Smooth muscle cell (in vitro differentiated cells): Measurements from ENCODE around the gene TNFRSF19. TPM values are rescaled to one million over a fixed set of nuclear protein-coding genes. Genes with fewer than 3 reads are reported as not detected.

Experiments used
- DNase-seq: peaks from one replicate; lab custom pipeline; 2025; ENCODE audit not compliant: unreplicated experiment; lab: John Stamatoyannopoulos, UW
- H2AFZ ChIP-seq: fragments of 200-600 bp; sonication (generic); 2 replicates; pipeline ENCODE4 v1.6.0; 2016; ENCODE audit warnings: antibody characterized with exemption, low read depth, mild to moderate bottlenecking
- H3F3A ChIP-seq: fragments of 200-600 bp; sonication (generic); 2 replicates; pipeline ENCODE4 v1.6.0; 2017; ENCODE audit warnings: antibody characterized with exemption, low read depth
- H3K27ac ChIP-seq: fragments of 200-600 bp; sonication (generic); 2 replicates; pipeline ENCODE4 v1.5.1; 2016; ENCODE audit warnings: low read depth, mild to moderate bottlenecking
- H3K27me3 ChIP-seq: fragments of 200-600 bp; sonication (generic); 2 replicates; pipeline ENCODE4 v1.6.1; 2016; ENCODE audit warnings: low read depth, mild to moderate bottlenecking
- H3K36me3 ChIP-seq: fragments of 200-600 bp; sonication (generic); 2 replicates; pipeline ENCODE4 v1.5.1; 2016; ENCODE audit warnings: low read depth
- H3K4me1 ChIP-seq: fragments of 200-600 bp; sonication (generic); 2 replicates; pipeline ENCODE4 v1.5.1; 2016; ENCODE audit warnings: low read depth
- H3K4me2 ChIP-seq: fragments of 200-600 bp; sonication (generic); 2 replicates; pipeline ENCODE4 v1.6.0; 2016; ENCODE audit warnings: mild to moderate bottlenecking
- H3K4me3 ChIP-seq: fragments of 200-600 bp; sonication (generic); 2 replicates; pipeline ENCODE4 v1.5.1; 2016; ENCODE audit warnings: mild to moderate bottlenecking
- H3K79me2 ChIP-seq: fragments of 200-600 bp; sonication (generic); 2 replicates; pipeline ENCODE4 v1.6.0; 2016; ENCODE audit warnings: low read depth, mild to moderate bottlenecking
- H3K9ac ChIP-seq: fragments of 200-600 bp; sonication (generic); 2 replicates; pipeline ENCODE4 v1.6.0; 2016; ENCODE audit warnings: low read depth
- H3K9me3 ChIP-seq: fragments of 200-600 bp; sonication (generic); replicated peaks from 2 replicates; pipeline ENCODE4 v1.5.1; 2016; ENCODE audit warnings: low read depth
- H4K20me1 ChIP-seq: fragments of 200-600 bp; sonication (generic); 2 replicates; pipeline ENCODE4 v1.6.0; 2016; ENCODE audit warnings: low read depth
- WGBS: methylation state at CpG from one replicate; pipeline ENCODE4 v1.1.7; 2016; ENCODE audit warnings: low lambda C conversion rate; 5-methylcytosine and 5-hydroxymethylcytosine counted together
- polyA plus RNA-seq: library from polyadenylated mRNA; unstranded; fragments of >200 nt; fragmentation: Nextera tagmentation; extraction: Ambion mirVana; gene quantifications from 2 replicates; pipeline ENCODE4 v1.2.1, GENCODE V29; 2016
- total RNA-seq: library from RNA; depleted of rRNA; stranded (reverse); fragments of >200 nt; gene quantifications from 2 replicates; pipeline ENCODE4 v1.2.3, GENCODE V29; 2014
- TF ChIP-seq, protein P1 (sequence below): fragments of 200-600 bp; sonication (generic); IDR thresholded peaks from 2 replicates; pipeline ENCODE4 v1.5.1; 2017; ENCODE audit warnings: borderline replicate concordance, mild to moderate bottlenecking, antibody characterized with exemption; ENCODE audit not compliant: insufficient read depth, poor library complexity, severe bottlenecking

The TNFRSF19 gene
- total and polyA plus RNA-seq, 2 experiments from 2014 or later, result 15.5 to 34.3 TPM

- no peak for DNase-seq
- H3K27ac ChIP-seq, result peak overlapping the region; percentile 50
- 100% methylated on average over 2 of the region's 2 CpGs for WGBS
Observed at GRCh38 chr13:23651887-23652286, 81.7 kb downstream of the TNFRSF19 start.

GRCh38 chr13:23652909-23653726 is 82.9 kb downstream of the TNFRSF19 start:
- H3K27ac ChIP-seq, result peak overlapping the region; percentile 50
- H3K9ac ChIP-seq, result no peak overlapping the region
- no peaks in the 10 kb centered on the region for H3K9me3 ChIP-seq
- peaks cover 21% of the 10 kb centered on the region for H3K79me2 ChIP-seq
- H2AFZ ChIP-seq, result no peak overlapping the region
- no peak overlapping the region for H3K4me3 ChIP-seq
- WGBS, result 71% methylated on average over 10 of the region's 10 CpGs
- peaks cover 12% of the 10 kb centered on the region for H3F3A ChIP-seq
- TF ChIP-seq, protein P1, sequence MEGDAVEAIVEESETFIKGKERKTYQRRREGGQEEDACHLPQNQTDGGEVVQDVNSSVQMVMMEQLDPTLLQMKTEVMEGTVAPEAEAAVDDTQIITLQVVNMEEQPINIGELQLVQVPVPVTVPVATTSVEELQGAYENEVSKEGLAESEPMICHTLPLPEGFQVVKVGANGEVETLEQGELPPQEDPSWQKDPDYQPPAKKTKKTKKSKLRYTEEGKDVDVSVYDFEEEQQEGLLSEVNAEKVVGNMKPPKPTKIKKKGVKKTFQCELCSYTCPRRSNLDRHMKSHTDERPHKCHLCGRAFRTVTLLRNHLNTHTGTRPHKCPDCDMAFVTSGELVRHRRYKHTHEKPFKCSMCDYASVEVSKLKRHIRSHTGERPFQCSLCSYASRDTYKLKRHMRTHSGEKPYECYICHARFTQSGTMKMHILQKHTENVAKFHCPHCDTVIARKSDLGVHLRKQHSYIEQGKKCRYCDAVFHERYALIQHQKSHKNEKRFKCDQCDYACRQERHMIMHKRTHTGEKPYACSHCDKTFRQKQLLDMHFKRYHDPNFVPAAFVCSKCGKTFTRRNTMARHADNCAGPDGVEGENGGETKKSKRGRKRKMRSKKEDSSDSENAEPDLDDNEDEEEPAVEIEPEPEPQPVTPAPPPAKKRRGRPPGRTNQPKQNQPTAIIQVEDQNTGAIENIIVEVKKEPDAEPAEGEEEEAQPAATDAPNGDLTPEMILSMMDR, result no peak
- no peak for DNase-seq
- H3K4me1 ChIP-seq, result peaks cover 28% of the 10 kb centered on the region
- H4K20me1 ChIP-seq, result no peaks in the 10 kb centered on the region
- peak overlapping the region; percentile 20 for H3K4me2 ChIP-seq
- no peaks in the 10 kb centered on the region for H3K27me3 ChIP-seq
- no peaks in the 10 kb centered on the region for H3K36me3 ChIP-seq

More at GRCh38 chr13:23651887-23652286, 81.7 kb downstream of the TNFRSF19 start:
- Histone ChIP-seq H3K79me2 (peaks cover 21% of the 10 kb centered on the region), H3K4me2 (no peak overlapping the region), H3K27me3 (no peaks in the 10 kb centered on the region), H3K36me3 (no peaks in the 10 kb centered on the region), H4K20me1 (no peaks in the 10 kb centered on the region), H3K9me3 (no peaks in the 10 kb centered on the region), H3K9ac (no peak overlapping the region), H3K4me3 (no peak overlapping the region), H2AFZ (no peak overlapping the region), H3F3A (peaks cover 7% of the 10 kb centered on the region), H3K4me1 (peaks cover 22% of the 10 kb centered on the region)
- TF ChIP-seq, protein P1, result no peak

- Histone ChIP-seq H2AFZ (no peak overlapping the region), H3K27me3 (no peaks in the 10 kb centered on the region), H3K36me3 (no peaks in the 10 kb centered on the region), H3K4me3 (no peak overlapping the region), H3K9ac (no peak overlapping the region), H3K9me3 (no peaks in the 10 kb centered on the region), H3K79me2 (peaks cover 17% of the 10 kb centered on the region), H3F3A (peaks cover 12% of the 10 kb centered on the region), H3K4me2 (no peak overlapping the region), H3K4me1 (peaks cover 28% of the 10 kb centered on the region), H3K27ac (peak overlapping the region; percentile 46), H4K20me1 (no peaks in the 10 kb centered on the region)
- TF ChIP-seq, protein P1, result no peak
- 54% methylated on average over 11 of the region's 11 CpGs for WGBS
- DNase-seq, result no peak
Observed at GRCh38 chr13:23654111-23655110, 84.2 kb downstream of the TNFRSF19 start.
